ENCODE results near the gene FBXO46. TPM values are rescaled to one million over a fixed set of nuclear protein-coding genes. Genes with fewer than 3 reads are reported as not detected.

The FBXO46 gene
- total and polyA plus RNA-seq, 2 experiments from 2014 or later, result 39.3 to 48.2 TPM

DNA sequence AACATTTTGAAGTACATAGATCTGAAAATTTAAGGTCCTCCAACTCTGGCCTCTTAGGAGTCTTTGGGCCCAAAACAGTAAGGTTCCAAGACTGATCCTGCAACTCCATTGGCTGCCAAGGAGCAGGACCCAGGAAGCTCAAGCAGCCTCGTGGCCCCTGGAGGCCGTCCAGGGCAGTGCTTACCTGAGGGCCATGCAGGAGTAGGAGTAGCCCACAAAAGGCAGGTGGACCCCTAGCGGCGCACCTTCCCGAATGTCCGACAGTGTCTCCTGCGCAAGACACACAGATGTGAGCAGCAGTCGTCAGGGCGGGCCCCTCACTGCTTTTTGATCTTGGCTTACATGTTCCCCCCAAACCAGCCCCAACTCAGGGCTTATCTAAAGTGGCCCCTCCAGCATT lies 44.1 kb upstream of the FBXO46 start:
- TF ChIP-seq CTCF (IDR thresholded peaks at IDR 0.05; ENCODE audit: low read depth, low read length), result no peak
- no peak overlapping the region for H3K4me3 ChIP-seq
- peaks cover 39% of the 10 kb centered on the region for H3K36me3 ChIP-seq
- H3K27ac ChIP-seq, result no peak overlapping the region
- H3K27me3 ChIP-seq, result no peaks in the 10 kb centered on the region
- H3K4me1 ChIP-seq (ENCODE audit: low read depth), result peaks cover 4% of the 10 kb centered on the region
- no peaks in the 10 kb centered on the region for H3K9me3 ChIP-seq (ENCODE audit: low read depth)
- DNase-seq (ENCODE audit: low read depth in 1 of 2, low spot score in 1 of 2), result no peak

GRCh38 chr19:45773384-45773783 lies 42.7 kb upstream of the FBXO46 start:
- H3K4me1 ChIP-seq (ENCODE audit: low read depth), result peaks cover 4% of the 10 kb centered on the region
- TF ChIP-seq CTCF (IDR thresholded peaks at IDR 0.05; ENCODE audit: low read depth, low read length), result no peak
- H3K9me3 ChIP-seq (ENCODE audit: low read depth), result no peaks in the 10 kb centered on the region
- H3K36me3 ChIP-seq, result peaks cover 39% of the 10 kb centered on the region
- DNase-seq (ENCODE audit: low read depth in 1 of 2, low spot score in 1 of 2), result no peak
- H3K27ac ChIP-seq, result no peak overlapping the region
- H3K4me3 ChIP-seq, result no peak overlapping the region
- no peaks in the 10 kb centered on the region for H3K27me3 ChIP-seq

DNA sequence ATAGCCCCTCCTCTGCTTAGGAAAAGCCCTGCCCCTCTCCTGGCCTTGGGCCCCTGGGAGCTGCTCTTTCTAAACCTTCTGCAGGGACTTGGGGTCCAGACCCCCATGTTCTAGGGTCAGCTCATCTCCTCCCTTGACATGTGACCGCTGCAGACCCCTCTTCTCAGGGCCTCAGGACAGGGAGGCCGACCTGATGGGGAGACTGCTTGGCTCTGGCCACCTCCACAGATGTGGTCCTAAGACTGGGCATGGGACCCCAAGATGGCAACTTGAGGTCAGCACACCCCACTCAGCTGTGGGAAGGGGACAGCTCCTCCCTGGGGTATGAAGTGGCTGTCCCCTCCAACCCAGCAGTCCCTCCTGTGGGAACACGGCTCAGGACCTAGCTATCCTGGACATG lies 42.2 kb upstream of the FBXO46 start:
- Histone ChIP-seq H3K27ac (no peak overlapping the region), H3K4me3 (no peak overlapping the region), H3K27me3 (no peaks in the 10 kb centered on the region), H3K9me3 (ENCODE audit: low read depth) (no peaks in the 10 kb centered on the region), H3K36me3 (peaks cover 37% of the 10 kb centered on the region), H3K4me1 (ENCODE audit: low read depth) (peaks cover 4% of the 10 kb centered on the region)
- DNase-seq (ENCODE audit: low read depth in 1 of 2, low spot score in 1 of 2), result no peak
- TF ChIP-seq CTCF (IDR thresholded peaks at IDR 0.05; ENCODE audit: low read depth, low read length), result no peak

- Histone ChIP-seq H3K27ac (peak overlapping the region; percentile 48), H3K36me3 (peaks cover 30% of the 10 kb centered on the region), H3K27me3 (no peaks in the 10 kb centered on the region), H3K4me3 (no peak overlapping the region), H3K4me1 (ENCODE audit: low read depth) (peaks cover 4% of the 10 kb centered on the region), H3K9me3 (ENCODE audit: low read depth) (no peaks in the 10 kb centered on the region)
- no peak for DNase-seq (ENCODE audit: low read depth in 1 of 2, low spot score in 1 of 2)
- TF ChIP-seq CTCF (IDR thresholded peaks at IDR 0.05; ENCODE audit: low read depth, low read length), result no peak
Observed at GRCh38 chr19:45772130-45772840, 41.6 kb upstream of the FBXO46 start.

DNA sequence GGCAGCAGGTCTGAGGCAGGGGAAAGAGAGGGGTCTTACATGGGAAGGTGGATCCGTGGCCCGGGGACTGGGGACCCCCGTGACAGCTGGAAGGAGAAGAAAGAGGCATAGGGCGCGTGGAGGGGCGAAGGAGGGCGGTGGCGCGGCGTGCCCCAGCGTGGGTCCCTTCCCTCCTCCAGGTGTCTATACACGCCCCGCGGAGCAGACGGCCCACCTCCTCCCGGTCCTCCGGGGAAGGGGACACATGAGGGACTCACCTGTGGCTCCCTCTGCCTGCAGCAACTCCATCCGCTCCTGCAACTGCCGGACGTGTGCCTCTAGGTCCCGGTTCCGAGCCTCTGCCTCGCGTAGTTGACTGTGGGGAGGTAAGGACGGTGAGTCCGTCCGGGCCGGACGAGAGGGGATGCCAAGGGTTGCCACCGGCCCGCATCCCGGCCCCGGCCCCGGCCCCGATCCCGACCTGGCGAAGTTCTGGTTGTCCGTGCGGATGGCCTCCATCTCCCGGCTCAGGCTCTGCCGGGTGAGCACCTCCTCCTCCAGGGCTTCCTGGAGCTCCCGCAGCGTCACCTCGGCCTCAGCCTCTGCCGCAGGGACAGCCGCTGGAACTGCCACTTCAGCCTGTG lies 40.7 kb upstream of the FBXO46 start:
- H3K36me3 ChIP-seq, result peaks cover 22% of the 10 kb centered on the region
- TF ChIP-seq CTCF (IDR thresholded peaks at IDR 0.05; ENCODE audit: low read depth, low read length), result no peak
- H3K27me3 ChIP-seq, result no peaks in the 10 kb centered on the region
- H3K4me3 ChIP-seq, result no peak overlapping the region
- peak overlapping the region; percentile 81 for H3K27ac ChIP-seq
- H3K4me1 ChIP-seq (ENCODE audit: low read depth), result peaks cover 9% of the 10 kb centered on the region
- no peak for DNase-seq (ENCODE audit: low read depth in 1 of 2, low spot score in 1 of 2)
- H3K9me3 ChIP-seq (ENCODE audit: low read depth), result no peaks in the 10 kb centered on the region
